H9 (cell line): ENCODE data around the gene NPBWR2. TPM values are rescaled to one million over a fixed set of nuclear protein-coding genes. Genes with fewer than 3 reads are reported as not detected.

Experiments
- DNase-seq: peaks from one replicate; pipeline ENCODE4 v3.0.0-alpha.2; 2017
- H2AFZ ChIP-seq: one replicate; pipeline ENCODE4 v1.6.1; 2013; ENCODE audit warnings: mild to moderate bottlenecking, low read length, control low read depth, moderate library complexity
- H2AK5ac ChIP-seq: 2 replicates; pipeline ENCODE4 v1.6.1; 2013; ENCODE audit warnings: low read length, control low read depth, mixed read lengths; ENCODE audit not compliant: insufficient read length
- H2BK120ac ChIP-seq: one replicate; pipeline ENCODE4 v1.6.1; 2013; ENCODE audit warnings: low read depth, mild to moderate bottlenecking, low read length, control low read depth, inconsistent platforms; ENCODE audit not compliant: poor library complexity, severe bottlenecking
- H2BK12ac ChIP-seq: 2 replicates; pipeline ENCODE4 v1.6.1; 2013; ENCODE audit warnings: low read length, control low read depth, mixed read lengths, low read depth; ENCODE audit not compliant: insufficient read length
- H2BK15ac ChIP-seq: 2 replicates; pipeline ENCODE4 v1.6.1; 2013; ENCODE audit warnings: low read depth, low read length, control low read depth
- H2BK20ac ChIP-seq: one replicate; pipeline ENCODE4 v1.6.1; 2013; ENCODE audit warnings: low read depth, mild to moderate bottlenecking, low read length, control low read depth, inconsistent platforms; ENCODE audit not compliant: poor library complexity, severe bottlenecking
- H2BK5ac ChIP-seq: 2 replicates; pipeline ENCODE4 v1.6.1; 2013; ENCODE audit warnings: low read length, control low read depth, mixed read lengths; ENCODE audit not compliant: insufficient read length
- H3K14ac ChIP-seq: 2 replicates; pipeline ENCODE4 v1.6.1; 2013; ENCODE audit warnings: low read length, control low read depth; ENCODE audit not compliant: insufficient read depth
- H3K18ac ChIP-seq: 2 replicates; pipeline ENCODE4 v1.6.1; 2013; ENCODE audit warnings: low read depth, mild to moderate bottlenecking, mixed read lengths, low read length, control low read depth; ENCODE audit not compliant: insufficient read length
- H3K23ac ChIP-seq: 2 replicates; pipeline ENCODE4 v1.6.1; 2013; ENCODE audit warnings: low read length, control low read depth, mixed read lengths, low read depth; ENCODE audit not compliant: insufficient read length
- H3K23me2 ChIP-seq: 2 replicates; pipeline ENCODE4 v1.6.1; 2013; ENCODE audit warnings: low read depth, mild to moderate bottlenecking, mixed read lengths, low read length, control low read depth; ENCODE audit not compliant: insufficient read length, poor library complexity, severe bottlenecking
- H3K27ac ChIP-seq: 2 replicates; pipeline ENCODE4 v1.5.1; 2013; ENCODE audit warnings: low read length, control low read depth, mixed read lengths, low read depth; ENCODE audit not compliant: insufficient read length
- H3K27me3 ChIP-seq: 2 replicates; pipeline ENCODE4 v1.6.1; 2013; ENCODE audit warnings: low read length, control low read depth, inconsistent platforms; ENCODE audit not compliant: insufficient read depth
- H3K4ac ChIP-seq: 2 replicates; pipeline ENCODE4 v1.6.1; 2013; ENCODE audit warnings: low read depth, mild to moderate bottlenecking, control low read depth, inconsistent platforms, low read length, moderate library complexity
- H3K4me1 ChIP-seq: 2 replicates; pipeline ENCODE4 v1.6.1; 2013; ENCODE audit warnings: low read length, control low read depth, inconsistent platforms; ENCODE audit not compliant: insufficient read depth
- H3K4me2 ChIP-seq: 2 replicates; pipeline ENCODE4 v1.6.1; 2013; ENCODE audit warnings: low read length, control low read depth, mixed read lengths; ENCODE audit not compliant: insufficient read length, insufficient read depth
- H3K56ac ChIP-seq: 2 replicates; pipeline ENCODE4 v1.6.1; 2013; ENCODE audit warnings: low read depth, mild to moderate bottlenecking, mixed read lengths, low read length, control low read depth; ENCODE audit not compliant: insufficient read length
- H3K79me1 ChIP-seq: 2 replicates; pipeline ENCODE4 v1.6.1; 2013; ENCODE audit warnings: low read depth, mild to moderate bottlenecking, moderate library complexity, low read length, control low read depth, inconsistent platforms; ENCODE audit not compliant: insufficient read depth, poor library complexity, severe bottlenecking
- H3K79me2 ChIP-seq: 2 replicates; pipeline ENCODE4 v1.6.1; 2013; ENCODE audit warnings: low read length, control low read depth, inconsistent platforms; ENCODE audit not compliant: insufficient read depth
- H3K9ac ChIP-seq: 2 replicates; pipeline ENCODE4 v1.6.1; 2013; ENCODE audit warnings: low read length, control low read depth, mixed read lengths; ENCODE audit not compliant: insufficient read length; ENCODE audit errors: extremely low read depth
- H3K9me3 ChIP-seq: one replicate; pipeline ENCODE4 v1.6.1; 2013; ENCODE audit warnings: low read depth, low read length, inconsistent platforms; ENCODE audit not compliant: control insufficient read depth
- H3T11ph ChIP-seq: one replicate; pipeline ENCODE4 v1.6.1; 2013; ENCODE audit warnings: mild to moderate bottlenecking, low read length, control low read depth, inconsistent platforms
- H4K20me1 ChIP-seq: one replicate; pipeline ENCODE4 v1.6.1; 2013; ENCODE audit not compliant: control insufficient read depth, insufficient read length, insufficient read depth
- H4K5ac ChIP-seq: 2 replicates; pipeline ENCODE4 v1.6.1; 2013; ENCODE audit warnings: low read depth, mild to moderate bottlenecking, mixed read lengths, low read length, control low read depth; ENCODE audit not compliant: insufficient read length
- H4K8ac ChIP-seq: replicated peaks from 2 replicates; pipeline ENCODE4 v1.6.1; 2013; ENCODE audit warnings: low read length, control low read depth, mixed read lengths, low read depth; ENCODE audit not compliant: insufficient read length
- H4K91ac ChIP-seq: 2 replicates; pipeline ENCODE4 v1.6.1; 2013; ENCODE audit warnings: low read depth, mild to moderate bottlenecking, moderate library complexity, mixed read lengths, low read length, control low read depth; ENCODE audit not compliant: insufficient read length
- H3K27ac Mint-ChIP-seq, 3 experiments: 2 replicates in 2 of 3; 3 replicates in 1 of 3; pipeline ENCODE4 v1.8.0; 2020 to 2021; ENCODE audit warnings: mixed read lengths in 3 of 3, mild to moderate bottlenecking in 1 of 3, moderate library complexity in 1 of 3
- H3K27me3 Mint-ChIP-seq: 2 replicates; pipeline ENCODE4 v1.8.0; 2021; ENCODE audit warnings: low read depth, mild to moderate bottlenecking, moderate library complexity, mixed read lengths
- H3K36me3 Mint-ChIP-seq, 3 experiments: 2 replicates in 2 of 3; 3 replicates in 1 of 3; pipeline ENCODE4 v1.8.0; 2020 to 2021; ENCODE audit warnings: low read depth in 3 of 3, mixed read lengths in 3 of 3; ENCODE audit not compliant: insufficient read depth in 1 of 3
- H3K4me1 Mint-ChIP-seq, 2 experiments: 2 replicates each; pipeline ENCODE4 v1.8.0; 2020; ENCODE audit warnings: mixed read lengths in 2 of 2
- H3K4me3 Mint-ChIP-seq, 2 experiments: 2 replicates in 1 of 2; 3 replicates in 1 of 2; pipeline ENCODE4 v1.8.0; 2020 to 2021; ENCODE audit warnings: mild to moderate bottlenecking in 2 of 2, mixed read lengths in 2 of 2, moderate library complexity in 1 of 2
- H3K9me3 Mint-ChIP-seq, 2 experiments: 2 replicates in 1 of 2; 3 replicates in 1 of 2; pipeline ENCODE4 v1.8.0; 2020; ENCODE audit warnings: mild to moderate bottlenecking in 2 of 2, mixed read lengths in 2 of 2, moderate library complexity in 1 of 2
- WGBS: extraction: QIAGEN DNeasy Blood & Tissue Kit; methylation state at CpG from one replicate; pipeline ENCODE4 v1.1.7; 2013; ENCODE audit warnings: missing lambda C conversion rate, low lambda C conversion rate, mixed read lengths; ENCODE audit not compliant: insufficient read length; ENCODE audit errors: extremely low coverage; 5-methylcytosine and 5-hydroxymethylcytosine counted together
- total RNA-seq: library from RNA; stranded (reverse); gene quantifications from 2 replicates; pipeline ENCODE4 v1.2.1, GENCODE V29; 2021
- TF ChIP-seq, protein P1 (sequence below): fragments of 200-600 bp; sonication (generic); conservative IDR thresholded peaks from 3 replicates; pipeline ENCODE4 v1.8.0; 2021; ENCODE audit warnings: antibody characterized with exemption, mild to moderate bottlenecking

The NPBWR2 gene
- total RNA-seq, 1 experiment from 2014 or later: not detected

DNA sequence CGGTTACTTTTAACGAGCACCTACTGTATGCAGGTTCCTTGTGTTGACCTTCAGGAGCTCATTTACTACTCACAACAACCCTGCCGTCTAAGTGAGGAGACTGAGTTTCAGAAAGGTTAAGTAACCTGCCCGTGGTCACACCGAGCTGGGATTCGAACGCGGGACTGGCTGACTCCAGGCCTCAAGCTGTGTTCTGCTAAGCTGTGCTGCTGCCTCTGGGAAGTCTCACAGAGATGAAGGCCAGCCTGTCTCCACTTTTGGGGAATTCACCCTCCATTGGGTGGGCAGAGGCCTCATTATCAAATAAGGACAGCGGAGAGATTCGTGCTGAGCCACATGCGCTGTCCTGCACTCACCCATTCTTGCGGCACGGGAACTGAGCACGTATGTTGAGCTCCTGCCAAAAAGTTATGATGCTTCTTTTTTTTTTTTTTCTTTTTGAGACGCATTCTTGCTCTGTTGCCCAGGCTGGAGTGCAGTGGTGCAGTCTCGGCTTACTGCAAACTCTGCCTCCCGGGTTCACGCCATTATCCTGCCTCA is 31.0 kb upstream of the NPBWR2 start:
- H3K4me2 ChIP-seq: no peak overlapping the region
- H3K9ac ChIP-seq: no peak overlapping the region
- no peak for DNase-seq
- no peak overlapping the region for H2BK5ac ChIP-seq
- H4K91ac ChIP-seq: no peak overlapping the region
- H2BK12ac ChIP-seq: no peak overlapping the region
- H3K4me1 ChIP-seq: no peaks in the 10 kb centered on the region
- no peak overlapping the region for H3K56ac ChIP-seq
- H3K23me2 ChIP-seq: no peaks in the 10 kb centered on the region
- no peak overlapping the region for H4K8ac ChIP-seq
- no peak overlapping the region for H3K4me3 Mint-ChIP-seq
- no peak overlapping the region for H3K27ac ChIP-seq
- no peak overlapping the region for H2BK20ac ChIP-seq
- H3K9me3 ChIP-seq: no peaks in the 10 kb centered on the region
- no peak overlapping the region for H2AK5ac ChIP-seq
- H2BK120ac ChIP-seq: no peak overlapping the region
- no peak overlapping the region for H3K23ac ChIP-seq
- H3K27me3 ChIP-seq: no peaks in the 10 kb centered on the region
- no peak overlapping the region for H3K4ac ChIP-seq
- TF ChIP-seq, protein P1, sequence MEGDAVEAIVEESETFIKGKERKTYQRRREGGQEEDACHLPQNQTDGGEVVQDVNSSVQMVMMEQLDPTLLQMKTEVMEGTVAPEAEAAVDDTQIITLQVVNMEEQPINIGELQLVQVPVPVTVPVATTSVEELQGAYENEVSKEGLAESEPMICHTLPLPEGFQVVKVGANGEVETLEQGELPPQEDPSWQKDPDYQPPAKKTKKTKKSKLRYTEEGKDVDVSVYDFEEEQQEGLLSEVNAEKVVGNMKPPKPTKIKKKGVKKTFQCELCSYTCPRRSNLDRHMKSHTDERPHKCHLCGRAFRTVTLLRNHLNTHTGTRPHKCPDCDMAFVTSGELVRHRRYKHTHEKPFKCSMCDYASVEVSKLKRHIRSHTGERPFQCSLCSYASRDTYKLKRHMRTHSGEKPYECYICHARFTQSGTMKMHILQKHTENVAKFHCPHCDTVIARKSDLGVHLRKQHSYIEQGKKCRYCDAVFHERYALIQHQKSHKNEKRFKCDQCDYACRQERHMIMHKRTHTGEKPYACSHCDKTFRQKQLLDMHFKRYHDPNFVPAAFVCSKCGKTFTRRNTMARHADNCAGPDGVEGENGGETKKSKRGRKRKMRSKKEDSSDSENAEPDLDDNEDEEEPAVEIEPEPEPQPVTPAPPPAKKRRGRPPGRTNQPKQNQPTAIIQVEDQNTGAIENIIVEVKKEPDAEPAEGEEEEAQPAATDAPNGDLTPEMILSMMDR: no peak
- H3K79me1 ChIP-seq: no peaks in the 10 kb centered on the region
- no peak overlapping the region for H3K18ac ChIP-seq
- no peak overlapping the region for H3K14ac ChIP-seq
- H2AFZ ChIP-seq: no peak overlapping the region
- no peak overlapping the region for H3K27ac Mint-ChIP-seq
- no peak overlapping the region for H3T11ph ChIP-seq
- no peak overlapping the region for H4K5ac ChIP-seq
- no peaks in the 10 kb centered on the region; a peak in 1 of 5 replicates for H3K9me3 Mint-ChIP-seq
- WGBS: no CpG with 5 or more reads among the region's 18 CpGs
- H2BK15ac ChIP-seq: no peak overlapping the region
- no peaks in the 10 kb centered on the region for H3K36me3 Mint-ChIP-seq
- H3K27me3 Mint-ChIP-seq: peaks cover 1% of the 10 kb centered on the region
- H3K79me2 ChIP-seq: no peaks in the 10 kb centered on the region
- H4K20me1 ChIP-seq: no peaks in the 10 kb centered on the region
- peaks cover 14 to 35% of the 10 kb centered on the region in 2 experiments for H3K4me1 Mint-ChIP-seq
